ENCODE measurements around the gene LRP1. TPM values are rescaled to one million over a fixed set of nuclear protein-coding genes. Genes with fewer than 3 reads are reported as not detected.

The LRP1 gene
- total RNA-seq, 1 donor from 2014 or later, result 95.7 TPM

- Mint-ChIP-seq H3K4me3 (ENCODE audit: low read depth) (no peak overlapping the region), H3K27me3 (no peaks in the 10 kb centered on the region), H3K4me1 (ENCODE audit: low read depth) (no peaks in the 10 kb centered on the region), H3K27ac (no peak overlapping the region), H3K36me3 (ENCODE audit: insufficient read depth) (peaks cover 33% of the 10 kb centered on the region), H3K9me3 (ENCODE audit: low read depth) (no peaks in the 10 kb centered on the region)
- no peak for TF ChIP-seq CTCF (IDR thresholded peaks at IDR 0.05; ENCODE audit: unreplicated experiment)
- no peak for DNase-seq (ENCODE audit: low spot score, unreplicated experiment)
These were observed 33.2 kb downstream of the LRP1 start for GRCh38 chr12:57161491-57161890.

GRCh38 chr12:57162553-57163125 lies 34.4 kb downstream of the LRP1 start:
- H3K27me3 Mint-ChIP-seq, result no peaks in the 10 kb centered on the region
- H3K4me3 Mint-ChIP-seq (ENCODE audit: low read depth), result no peak overlapping the region
- no peaks in the 10 kb centered on the region for H3K9me3 Mint-ChIP-seq (ENCODE audit: low read depth)
- no peak overlapping the region for H3K27ac Mint-ChIP-seq
- peaks cover 29% of the 10 kb centered on the region for H3K36me3 Mint-ChIP-seq (ENCODE audit: insufficient read depth)
- no peaks in the 10 kb centered on the region for H3K4me1 Mint-ChIP-seq (ENCODE audit: low read depth)
- DNase-seq (ENCODE audit: low spot score, unreplicated experiment), result no peak
- no peak for TF ChIP-seq CTCF (IDR thresholded peaks at IDR 0.05; ENCODE audit: unreplicated experiment)

- TF ChIP-seq CTCF (IDR thresholded peaks at IDR 0.05; ENCODE audit: unreplicated experiment), result no peak
- Mint-ChIP-seq H3K9me3 (ENCODE audit: low read depth) (no peaks in the 10 kb centered on the region), H3K27me3 (no peaks in the 10 kb centered on the region), H3K4me1 (ENCODE audit: low read depth) (no peaks in the 10 kb centered on the region), H3K36me3 (ENCODE audit: insufficient read depth) (peaks cover 31% of the 10 kb centered on the region), H3K4me3 (ENCODE audit: low read depth) (no peak overlapping the region), H3K27ac (no peak overlapping the region)
- DNase-seq (ENCODE audit: low spot score, unreplicated experiment), result no peak
These were observed 36.2 kb downstream of the LRP1 start for GRCh38 chr12:57164454-57164853.

GRCh38 chr12:57164966-57165625 lies 36.8 kb downstream of the LRP1 start:
- Mint-ChIP-seq H3K4me1 (ENCODE audit: low read depth) (no peaks in the 10 kb centered on the region), H3K27ac (no peak overlapping the region), H3K36me3 (ENCODE audit: insufficient read depth) (peaks cover 31% of the 10 kb centered on the region), H3K4me3 (ENCODE audit: low read depth) (no peak overlapping the region), H3K9me3 (ENCODE audit: low read depth) (no peaks in the 10 kb centered on the region), H3K27me3 (no peaks in the 10 kb centered on the region)
- TF ChIP-seq CTCF (IDR thresholded peaks at IDR 0.05; ENCODE audit: unreplicated experiment), result no peak
- DNase-seq (ENCODE audit: low spot score, unreplicated experiment), result no peak

GRCh38 chr12:57165741-57166140 lies 37.5 kb downstream of the LRP1 start:
- Mint-ChIP-seq H3K36me3 (ENCODE audit: insufficient read depth) (peaks cover 30% of the 10 kb centered on the region), H3K9me3 (ENCODE audit: low read depth) (no peaks in the 10 kb centered on the region), H3K4me3 (ENCODE audit: low read depth) (no peak overlapping the region), H3K27ac (no peak overlapping the region), H3K4me1 (ENCODE audit: low read depth) (no peaks in the 10 kb centered on the region), H3K27me3 (no peaks in the 10 kb centered on the region)
- TF ChIP-seq CTCF (IDR thresholded peaks at IDR 0.05; ENCODE audit: unreplicated experiment), result no peak
- no peak for DNase-seq (ENCODE audit: low spot score, unreplicated experiment)
